22Rv1 (cell line): ENCODE measurements around the gene ANKH.

Experiments used
- H3K27ac ChIP-seq: fragments of 450-650 bp; 2 replicates; pipeline ENCODE4 v1.5.1; 2017
- CTCF ChIP-seq: fragments of 450-650 bp; IDR thresholded peaks from 2 replicates; pipeline ENCODE4 v1.5.1; 2017; ENCODE audit warnings: mild to moderate bottlenecking
- ZFX ChIP-seq: fragments of 450-650 bp; IDR thresholded peaks from 2 replicates; pipeline ENCODE4 v1.6.1; 2017; ENCODE audit warnings: antibody characterized with exemption, borderline replicate concordance

The ANKH gene

GRCh38 chr5:14710313-14710994 is 161.1 kb downstream of the ANKH start:
- TF ChIP-seq ZFX (no peak), CTCF (no peak)
- no peak overlapping the region for H3K27ac ChIP-seq

GRCh38 chr5:14708551-14708950 is 163.0 kb downstream of the ANKH start:
- TF ChIP-seq CTCF = no peak
- no peak for TF ChIP-seq ZFX
- H3K27ac ChIP-seq = no peak overlapping the region

- TF ChIP-seq CTCF (no peak), ZFX (no peak)
- no peak overlapping the region for H3K27ac ChIP-seq
These were observed 163.7 kb downstream of the ANKH start for GRCh38 chr5:14707811-14708390.

GRCh38 chr5:14706615-14707021 is 165.0 kb downstream of the ANKH start:
- TF ChIP-seq ZFX = no peak
- no peak overlapping the region for H3K27ac ChIP-seq

GRCh38 chr5:14705556-14705955 is 166.0 kb downstream of the ANKH start:
- H3K27ac ChIP-seq = no peak overlapping the region
- TF ChIP-seq CTCF (no peak), ZFX (no peak)

- TF ChIP-seq CTCF = no peak
- no peak for TF ChIP-seq ZFX
- no peak overlapping the region for H3K27ac ChIP-seq
These were observed 169.2 kb downstream of the ANKH start for GRCh38 chr5:14702238-14702839.

GRCh38 chr5:14701556-14701955 is 170.0 kb downstream of the ANKH start:
- H3K27ac ChIP-seq = no peak overlapping the region
- TF ChIP-seq ZFX = no peak
- TF ChIP-seq CTCF = no peak
